Heart right ventricle (tissue), 16 donors: ENCODE measurements around the gene CORO1C. TPM values are rescaled to one million over a fixed set of nuclear protein-coding genes. Genes with fewer than 3 reads are reported as not detected.

Experiments used
- ATAC-seq, 8 donors: fragments of 200-7000 bp; cut with Tn5 transposase; one replicate each; pipeline ENCODE4 v1.9.1; 2020; ENCODE audit warnings: mild to moderate bottlenecking in 8 of 8, moderate library complexity in 8 of 8, moderate number of reproducible peaks in 1 of 8
- DNase-seq, 2 donors: peaks; one replicate each; pipeline ENCODE4 v3.0.0-alpha.2; 2020
- H3K27ac ChIP-seq, 10 donors: fragments of 200-600 bp; sonication (generic) in 2 of 10; one replicate each; pipeline versions ENCODE4 v1.5.0 to v1.8.0; 2020 to 2022; ENCODE audit warnings: mild to moderate bottlenecking in 3 of 10
- H3K27me3 ChIP-seq, 7 donors: fragments of 200-600 bp; one replicate each; pipeline ENCODE4 v1.8.0; 2021 to 2022; ENCODE audit warnings: mild to moderate bottlenecking in 2 of 7
- H3K36me3 ChIP-seq, 9 donors: fragments of 200-600 bp; sonication (generic) in 1 of 9; one replicate each; pipeline versions ENCODE4 v1.5.0 to v1.8.0; 2020 to 2022; ENCODE audit warnings: mild to moderate bottlenecking in 2 of 9
- H3K4me1 ChIP-seq, 9 donors: fragments of 200-600 bp; sonication (generic) in 1 of 9; one replicate each; pipeline versions ENCODE4 v1.5.0 to v1.8.0; 2020 to 2022; ENCODE audit warnings: mild to moderate bottlenecking in 4 of 9
- H3K4me3 ChIP-seq, 10 donors: fragments of 200-600 bp; sonication (generic) in 2 of 10; one replicate each; pipeline versions ENCODE4 v1.5.0 to v1.8.0; 2020 to 2022; ENCODE audit warnings: mild to moderate bottlenecking in 7 of 10, moderate library complexity in 2 of 10
- H3K9me3 ChIP-seq, 11 donors: fragments of 200-600 bp in 10 of 11; sonication (generic) in 2 of 11; one replicate each; pipeline versions ENCODE4 v1.5.0 to v1.8.0; 2013 to 2022; ENCODE audit warnings: mild to moderate bottlenecking in 2 of 11, control low read depth in 1 of 11, moderate library complexity in 1 of 11
- CTCF ChIP-seq, 9 donors: fragments of 200-600 bp; sonication (generic) in 2 of 9; IDR thresholded peaks; one replicate each; pipeline versions ENCODE4 v1.5.0 to v1.8.0; 2021 to 2022; ENCODE audit warnings: antibody characterized with exemption in 9 of 9, mild to moderate bottlenecking in 5 of 9, moderate library complexity in 1 of 9
- WGBS, 2 donors: extraction: QIAGEN DNeasy Blood & Tissue Kit; methylation state at CpG; one replicate each; pipeline ENCODE4 v1.1.7; 2013; ENCODE audit warnings: inconsistent platforms in 1 of 2; 5-methylcytosine and 5-hydroxymethylcytosine counted together
- intact Hi-C, 10 donors: fragments of 100-400 bp; cut with DNase I; formaldehyde crosslinking; loops; one replicate each; pipeline versions ENCODE4 v1.11.1 to v1.14.2; 2022
- polyA plus RNA-seq, 2 donors: library from polyadenylated mRNA; stranded (reverse); fragments of 200-250 nt; gene quantifications; one replicate each; pipeline ENCODE4 v1.2.3, GENCODE V29; 2013
- total RNA-seq, 10 donors: library from RNA; stranded (reverse); fragmentation: NEBNext Ultra II Directional in 3 of 10; extraction: Animal tissue kit (Norgen Biotek cat#: 25700) in 3 of 10; gene quantifications; one replicate each; pipeline versions ENCODE4 v1.2.1 to v1.2.4, GENCODE V29; 2021 to 2023
- donor health status: Arrhythmogenic right ventricular cardiomyopathy.
- donor health status: ischemic (EF 13 %, LVEDD 7.1; RV severe dilation, severe dysfunction).
- donor health status: healthy with polysubstance abuse.
- donor health status: DM: no; HTN: yes; CAD: no.
- donor health status: DM: no; HTN: no; CAD: no.
- donor health status: ischemic (EF 25% LVEDD 6.9; RV normal size, moderate dysfunction).
- donor health status: ischemic (EF 25% LVEDD 5.7; RV mildly dilated, moderate dysfunction).
- donor health status: healthy.
- donor health status: DM: yes; HTN: yes; CAD: no.
- donor health status: Ischemic cardiomyopathy.
- donor health status: ischemic (EF 35%, LVEDD 5.7; RV mildly dilated, moderate dysfunction).
- donor health status: nonischemic (EF 11% LVEDD 7.7; RV severe dilation, severe dysfunction).
- donor health status: DM: yes; HTN: yes; CAD: no.
- donor health status: PGD.
- donor health status: ischemic (EF 29% LVEDD 5.4; RV normal size, mild dysfunction).
- donor health status: nonischemic (EF 23%, LVEDD 6.1; RV moderate dilation, normal function).

The CORO1C gene
- total and polyA plus RNA-seq, 12 donors = 25.5 to 88.6 (median 58.2) TPM

GRCh38 chr12:108612788-108613282 lies 118.5 kb downstream of the CORO1C start:
- 81 to 83% methylated on average over 8 of the region's 8 CpGs for WGBS, 2 donors
- TF ChIP-seq CTCF (IDR thresholded peaks at IDR 0.05) = no peak
- no peaks in the 10 kb centered on the region for H3K27me3 ChIP-seq
- H3K4me3 ChIP-seq = no peak overlapping the region
- DNase-seq (no peak), ATAC-seq (no peak)
- intact Hi-C loops = loop anchor here in 1 of 10 donors (10.0 kb wide), 1 partner anchor 482 kb away; the partner anchor contains the start of genes ALKBH2 and UNG
- peaks cover 0 to 8% (median 0%) of the 10 kb centered on the region in 11 donors for H3K9me3 ChIP-seq
- no peak overlapping the region for H3K27ac ChIP-seq
- no peaks in the 10 kb centered on the region for H3K36me3 ChIP-seq
- H3K4me1 ChIP-seq = peaks cover 0 to 49% (median 14%) of the 10 kb centered on the region in 9 donors

- H3K27ac ChIP-seq = no peak overlapping the region
- H3K4me3 ChIP-seq = no peak overlapping the region
- intact Hi-C loops = loop anchor here in 1 of 10 donors (10.0 kb wide), 1 partner anchor 483 kb away; the partner anchor contains the start of genes ALKBH2 and UNG
- peaks cover 0 to 40% (median 11%) of the 10 kb centered on the region in 9 donors for H3K4me1 ChIP-seq
- 59 to 73% methylated on average over 5 of the region's 5 CpGs for WGBS, 2 donors
- H3K27me3 ChIP-seq = no peaks in the 10 kb centered on the region
- peaks cover 0 to 8% (median 0%) of the 10 kb centered on the region in 11 donors for H3K9me3 ChIP-seq
- ATAC-seq = no peak
- no peaks in the 10 kb centered on the region for H3K36me3 ChIP-seq
- peak in 7 of 9 donors; percentile 34 to 60 (median 48) for TF ChIP-seq CTCF (IDR thresholded peaks at IDR 0.05)
- no peak for DNase-seq
Observed at GRCh38 chr12:108611884-108612415, 119.4 kb downstream of the CORO1C start.

- ATAC-seq (no peak), DNase-seq (no peak)
- no peaks in the 10 kb centered on the region for H3K36me3 ChIP-seq
- TF ChIP-seq CTCF (IDR thresholded peaks at IDR 0.05) = no peak
- WGBS, 2 donors = 85 to 87% methylated on average over 15 of the region's 15 CpGs
- intact Hi-C loops = loop anchor here in 1 of 10 donors (10.0 kb wide), 1 partner anchor 484 kb away; the partner anchor contains the start of genes ALKBH2 and UNG
- peaks cover 0 to 8% (median 0%) of the 10 kb centered on the region in 11 donors for H3K9me3 ChIP-seq
- no peak overlapping the region for H3K4me3 ChIP-seq
- H3K4me1 ChIP-seq = peaks cover 0 to 31% (median 11%) of the 10 kb centered on the region in 9 donors
- no peaks in the 10 kb centered on the region for H3K27me3 ChIP-seq
- H3K27ac ChIP-seq = no peak overlapping the region
Observed at GRCh38 chr12:108610856-108611605, 120.3 kb downstream of the CORO1C start.

- TF ChIP-seq CTCF (IDR thresholded peaks at IDR 0.05) = no peak
- peaks cover 0 to 1% (median 0%) of the 10 kb centered on the region in 11 donors for H3K9me3 ChIP-seq
- peaks cover 0 to 31% (median 11%) of the 10 kb centered on the region in 9 donors for H3K4me1 ChIP-seq
- no peaks in the 10 kb centered on the region for H3K27me3 ChIP-seq
- WGBS, 2 donors = 91 to 94% methylated on average over 8 of the region's 8 CpGs
- ATAC-seq = no peak
- intact Hi-C loops = loop anchor here in 1 of 10 donors (10.0 kb wide), 1 partner anchor 484 kb away; the partner anchor contains the start of genes ALKBH2 and UNG
- H3K27ac ChIP-seq = no peak overlapping the region
- DNase-seq = no peak
- H3K4me3 ChIP-seq = no peak overlapping the region
- no peaks in the 10 kb centered on the region for H3K36me3 ChIP-seq
Observed at GRCh38 chr12:108610336-108610815, 120.9 kb downstream of the CORO1C start.
